Tibial artery (tissue), 4 donors: ENCODE data around the gene CACNA1B.

ENCODE experiments used
- DNase-seq, 2 donors: peaks; one replicate each; pipeline ENCODE4 v3.0.0-alpha.2; 2019
- H3K27ac ChIP-seq, 2 donors: fragments of 200-600 bp; sonication (generic) in 1 of 2; 1 replicate in 1 of 2; 2 replicates in 1 of 2; pipeline ENCODE4 v1.5.1; 2018 to 2019; ENCODE audit warnings: mild to moderate bottlenecking in 1 of 2
- H3K27me3 ChIP-seq, 2 donors: fragments of 200-600 bp; sonication (generic) in 1 of 2; one replicate each; pipeline versions ENCODE4 v1.5.1 to v1.6.0; 2016 to 2019
- H3K36me3 ChIP-seq, 3 donors: fragments of 200-600 bp; sonication (generic) in 2 of 3; one replicate each; pipeline ENCODE4 v1.5.1; 2016 to 2019; ENCODE audit warnings: mild to moderate bottlenecking in 2 of 3
- H3K4me1 ChIP-seq, 4 donors: fragments of 200-600 bp; sonication (generic) in 2 of 4; 1 replicate in 3 of 4; 2 replicates in 1 of 4; pipeline ENCODE4 v1.5.1; 2016 to 2019
- H3K4me3 ChIP-seq, 2 donors: fragments of 200-600 bp; sonication (generic) in 1 of 2; 1 replicate in 1 of 2; 2 replicates in 1 of 2; pipeline ENCODE4 v1.5.1; 2018 to 2019; ENCODE audit warnings: mild to moderate bottlenecking in 2 of 2
- H3K9me3 ChIP-seq, 3 donors: fragments of 200-600 bp; sonication (generic) in 1 of 3; one replicate each; pipeline ENCODE4 v1.5.1; 2016 to 2019
- intact Hi-C: fragments of 100-400 bp; cut with DNase I; formaldehyde crosslinking; loops from one replicate; pipeline ENCODE4 v1.15.0; 2023; ENCODE audit warnings: low total_unique reads
- TF ChIP-seq, protein P1 (sequence below), 2 experiments: fragments of 200-600 bp in 1 of 2; fragments of 450-650 bp in 1 of 2; IDR thresholded peaks; one replicate each; pipeline ENCODE4 v1.5.1; 2017 to 2019; ENCODE audit warnings: antibody characterized with exemption in 2 of 2, mild to moderate bottlenecking in 1 of 2, moderate library complexity in 1 of 2

Gene CACNA1B

DNA sequence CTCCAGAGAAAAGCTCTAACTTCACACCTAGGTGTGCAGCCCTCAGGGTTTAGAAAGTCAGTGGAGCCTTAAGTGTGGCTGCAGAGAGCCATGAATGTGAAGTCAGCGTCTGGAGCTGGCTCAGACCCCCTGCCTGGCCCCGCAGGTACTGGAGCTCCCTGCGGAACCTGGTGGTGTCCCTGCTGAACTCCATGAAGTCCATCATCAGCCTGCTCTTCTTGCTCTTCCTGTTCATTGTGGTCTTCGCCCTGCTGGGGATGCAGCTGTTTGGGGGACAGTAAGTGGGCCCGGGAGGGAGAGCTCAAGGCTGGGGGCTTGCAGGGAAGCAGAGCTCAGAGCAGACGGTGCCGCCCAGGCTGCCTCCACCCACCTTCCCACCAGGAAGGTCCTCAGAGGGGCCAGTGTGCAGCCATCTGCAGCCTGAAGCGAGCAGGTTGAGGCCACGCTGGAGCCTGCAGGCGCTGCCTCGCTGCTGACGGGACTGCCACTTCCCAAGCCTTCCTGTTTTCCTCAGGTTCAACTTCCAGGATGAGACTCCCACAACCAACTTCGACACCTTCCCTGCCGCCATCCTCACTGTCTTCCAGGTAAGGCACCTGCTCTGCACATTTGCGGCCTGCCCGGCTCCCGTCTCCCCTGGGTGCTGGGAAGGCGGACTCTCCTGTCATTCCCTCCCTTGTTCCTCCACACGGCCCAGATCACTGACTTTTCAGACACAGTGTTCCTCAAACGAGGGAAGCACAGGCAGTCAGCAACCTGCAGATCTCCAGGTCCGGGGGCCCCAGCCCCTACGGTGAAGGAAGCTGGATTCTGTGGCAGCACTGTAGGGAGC is 108.9 kb downstream of the CACNA1B start:
- Histone ChIP-seq H3K36me3 (no peaks in the 10 kb centered on the region), H3K27ac (no peak overlapping the region), H3K27me3 (peaks cover 0 to 13% of the 10 kb centered on the region in 2 donors), H3K9me3 (no peaks in the 10 kb centered on the region), H3K4me1 (no peaks in the 10 kb centered on the region), H3K4me3 (no peak overlapping the region)
- TF ChIP-seq, protein P1, sequence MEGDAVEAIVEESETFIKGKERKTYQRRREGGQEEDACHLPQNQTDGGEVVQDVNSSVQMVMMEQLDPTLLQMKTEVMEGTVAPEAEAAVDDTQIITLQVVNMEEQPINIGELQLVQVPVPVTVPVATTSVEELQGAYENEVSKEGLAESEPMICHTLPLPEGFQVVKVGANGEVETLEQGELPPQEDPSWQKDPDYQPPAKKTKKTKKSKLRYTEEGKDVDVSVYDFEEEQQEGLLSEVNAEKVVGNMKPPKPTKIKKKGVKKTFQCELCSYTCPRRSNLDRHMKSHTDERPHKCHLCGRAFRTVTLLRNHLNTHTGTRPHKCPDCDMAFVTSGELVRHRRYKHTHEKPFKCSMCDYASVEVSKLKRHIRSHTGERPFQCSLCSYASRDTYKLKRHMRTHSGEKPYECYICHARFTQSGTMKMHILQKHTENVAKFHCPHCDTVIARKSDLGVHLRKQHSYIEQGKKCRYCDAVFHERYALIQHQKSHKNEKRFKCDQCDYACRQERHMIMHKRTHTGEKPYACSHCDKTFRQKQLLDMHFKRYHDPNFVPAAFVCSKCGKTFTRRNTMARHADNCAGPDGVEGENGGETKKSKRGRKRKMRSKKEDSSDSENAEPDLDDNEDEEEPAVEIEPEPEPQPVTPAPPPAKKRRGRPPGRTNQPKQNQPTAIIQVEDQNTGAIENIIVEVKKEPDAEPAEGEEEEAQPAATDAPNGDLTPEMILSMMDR (IDR thresholded peaks at IDR 0.05), result no peak
- peak in 1 of 2 donors; percentile 51 for DNase-seq
- intact Hi-C loops, result no loop called here

DNA sequence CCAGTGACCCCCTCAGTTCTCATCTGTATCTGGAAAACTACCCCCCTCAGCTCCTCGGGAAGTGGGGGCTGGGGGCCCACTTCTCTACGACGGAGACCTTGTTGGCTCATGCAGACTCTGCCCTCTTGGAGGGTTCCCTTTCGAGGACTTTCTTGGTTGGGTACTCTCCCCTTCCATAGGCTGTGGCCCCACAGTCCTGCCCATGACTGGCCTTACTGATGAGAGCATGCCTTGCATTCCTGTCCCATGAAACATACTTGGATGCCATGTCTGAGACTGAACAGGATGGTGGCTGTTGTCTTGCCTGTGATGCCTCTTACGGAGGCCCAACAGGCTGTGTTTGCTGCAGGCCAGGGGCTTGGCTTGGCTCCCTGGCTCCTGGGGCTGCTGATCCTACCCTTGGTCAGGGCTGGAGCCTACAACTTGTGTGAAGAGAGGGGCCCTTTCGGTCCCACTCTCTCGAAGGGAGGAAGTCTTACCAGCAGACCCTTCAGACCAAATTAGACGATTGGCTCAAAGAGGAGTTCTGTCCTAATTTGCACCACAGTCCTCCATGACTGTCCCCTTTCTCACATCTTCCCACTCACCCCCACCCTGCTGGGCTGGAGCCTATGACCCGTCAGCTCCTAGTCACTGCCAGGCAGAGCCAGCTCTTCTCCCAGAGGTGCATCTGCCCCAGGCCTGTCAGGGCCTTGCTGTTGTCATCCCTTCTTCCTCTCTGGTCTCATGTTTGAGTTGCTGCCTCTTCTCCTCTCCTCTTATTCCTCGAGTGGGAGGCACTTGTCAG is 109.9 kb downstream of the CACNA1B start:
- intact Hi-C loops, result no loop called here
- peaks cover 0 to 13% of the 10 kb centered on the region in 2 donors for H3K27me3 ChIP-seq
- H3K4me3 ChIP-seq, result no peak overlapping the region
- peak in 1 of 2 donors; percentile 37 for DNase-seq
- TF ChIP-seq, protein P1 (IDR thresholded peaks at IDR 0.05), result no peak
- H3K9me3 ChIP-seq, result no peaks in the 10 kb centered on the region
- H3K4me1 ChIP-seq, result no peaks in the 10 kb centered on the region
- no peaks in the 10 kb centered on the region for H3K36me3 ChIP-seq
- no peak overlapping the region for H3K27ac ChIP-seq

DNA sequence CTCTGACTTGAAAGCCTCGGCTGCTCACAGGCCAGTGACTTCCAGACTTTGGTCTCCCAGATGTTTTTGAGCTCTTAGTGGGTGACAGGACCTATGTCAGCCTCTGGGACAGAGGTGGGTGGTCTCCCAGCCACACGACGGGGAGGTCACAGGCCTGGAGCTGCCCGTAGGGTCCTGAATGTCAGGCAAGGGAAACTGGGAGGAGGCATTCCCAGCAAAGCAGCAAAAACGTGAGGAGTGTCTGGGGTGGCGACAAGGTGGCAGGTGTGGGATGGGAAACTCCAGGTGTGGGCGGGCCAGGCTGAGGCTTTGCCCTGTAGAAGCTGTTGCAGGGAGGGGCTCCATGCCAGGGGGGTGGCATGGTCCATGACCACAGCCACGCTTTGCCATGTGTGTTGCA is 110.5 kb downstream of the CACNA1B start:
- TF ChIP-seq, protein P1 (IDR thresholded peaks at IDR 0.05), result no peak
- H3K4me1 ChIP-seq, result no peaks in the 10 kb centered on the region
- peaks cover 0 to 13% of the 10 kb centered on the region in 2 donors for H3K27me3 ChIP-seq
- no peak overlapping the region for H3K4me3 ChIP-seq
- no peak overlapping the region for H3K27ac ChIP-seq
- intact Hi-C loops, result no loop called here
- H3K36me3 ChIP-seq, result no peaks in the 10 kb centered on the region
- no peaks in the 10 kb centered on the region for H3K9me3 ChIP-seq
- DNase-seq, result peak in 1 of 2 donors; percentile 34

DNA sequence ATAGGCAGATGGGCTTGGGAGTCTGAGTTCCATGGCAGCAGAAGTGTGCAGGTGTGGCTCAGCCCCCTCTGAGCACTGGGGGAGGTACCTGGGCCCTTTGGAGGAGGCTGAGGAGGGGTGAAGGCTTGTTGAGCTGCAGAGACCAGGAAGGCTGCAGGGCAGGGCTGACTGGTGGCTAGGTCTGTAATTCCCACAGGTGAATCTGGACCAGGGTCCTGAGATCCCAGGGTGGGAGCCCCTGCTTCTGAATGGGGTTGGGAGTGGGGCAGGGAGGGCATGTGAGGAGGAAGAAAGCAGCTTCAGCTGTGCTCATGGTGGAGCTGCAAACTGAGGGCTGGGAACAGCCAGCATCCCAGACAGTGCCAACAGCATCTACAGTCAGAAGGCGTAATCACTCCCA is 111.1 kb downstream of the CACNA1B start:
- Histone ChIP-seq H3K4me1 (no peaks in the 10 kb centered on the region), H3K9me3 (no peaks in the 10 kb centered on the region), H3K4me3 (no peak overlapping the region), H3K36me3 (no peaks in the 10 kb centered on the region), H3K27me3 (peaks cover 0 to 13% of the 10 kb centered on the region in 2 donors), H3K27ac (no peak overlapping the region)
- intact Hi-C loops, result no loop called here
- TF ChIP-seq, protein P1 (IDR thresholded peaks at IDR 0.05), result no peak
- peak in 1 of 2 donors; percentile 40 for DNase-seq

DNA sequence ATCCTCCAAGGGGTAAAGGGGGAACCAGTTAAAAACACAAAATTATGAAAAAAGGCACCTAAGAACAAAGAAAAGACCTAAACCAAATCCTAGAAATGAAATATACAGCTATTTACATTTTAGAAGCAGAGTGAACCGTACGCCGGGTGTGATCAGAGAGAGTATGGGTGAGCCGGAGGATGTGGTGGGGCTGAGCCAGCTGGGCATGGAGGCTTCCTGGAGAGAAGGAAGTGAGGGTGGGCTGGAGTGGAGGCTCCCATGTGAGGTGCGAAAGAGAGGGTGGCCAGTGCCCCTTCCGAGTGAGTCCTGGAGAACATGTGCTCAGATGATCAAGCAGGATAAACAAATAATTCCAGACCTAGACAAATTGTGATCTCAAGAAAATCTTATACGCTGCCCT is 111.6 kb downstream of the CACNA1B start:
- no peak overlapping the region for H3K4me3 ChIP-seq
- intact Hi-C loops, result no loop called here
- no peak overlapping the region for H3K27ac ChIP-seq
- peaks cover 0 to 11% of the 10 kb centered on the region in 2 donors for H3K27me3 ChIP-seq
- no peaks in the 10 kb centered on the region for H3K9me3 ChIP-seq
- no peak for DNase-seq
- TF ChIP-seq, protein P1 (IDR thresholded peaks at IDR 0.05), result no peak
- H3K36me3 ChIP-seq, result no peaks in the 10 kb centered on the region
- no peaks in the 10 kb centered on the region for H3K4me1 ChIP-seq
